ENCODE measurements around the gene TRMT11.
"Not testable (repeated sequence)": the region's sequence is repeated elsewhere in the genome, so short reads cannot be mapped to it uniquely, and the experiment has no call there.

TRMT11 gene

GRCh38 chr6:125986301-125987025 is at the start of gene TRMT11:
TRMT11 (plus strand) TSS chr6:125986540; CDS start chr6:125986551, 11 bp downstream.
- DNase-seq, result peak; percentile 88

DNA sequence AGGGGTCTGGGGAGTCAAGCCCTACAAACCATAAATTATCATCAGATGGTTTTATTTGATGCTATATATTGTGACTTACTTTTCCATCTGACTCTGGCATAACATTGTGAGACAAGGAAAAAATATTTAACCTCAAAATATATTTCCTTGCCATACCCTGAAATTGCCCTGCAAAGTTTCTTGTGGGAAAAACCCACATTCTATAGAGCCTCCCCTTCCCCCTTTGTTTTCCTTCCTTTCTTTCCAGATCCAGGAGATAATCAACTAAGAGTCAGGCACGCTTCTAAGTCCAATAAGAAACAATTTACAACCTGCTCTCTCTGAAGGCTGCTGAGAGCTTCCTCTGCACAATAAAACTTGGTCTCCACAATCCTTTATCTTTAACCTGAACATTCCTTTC is 47.3 kb upstream of the TRMT11 start:
- no peak for DNase-seq

GRCh38 chr6:125939791-125940190 is 46.5 kb upstream of the TRMT11 start:
- DNase-seq, result no peak

DNA sequence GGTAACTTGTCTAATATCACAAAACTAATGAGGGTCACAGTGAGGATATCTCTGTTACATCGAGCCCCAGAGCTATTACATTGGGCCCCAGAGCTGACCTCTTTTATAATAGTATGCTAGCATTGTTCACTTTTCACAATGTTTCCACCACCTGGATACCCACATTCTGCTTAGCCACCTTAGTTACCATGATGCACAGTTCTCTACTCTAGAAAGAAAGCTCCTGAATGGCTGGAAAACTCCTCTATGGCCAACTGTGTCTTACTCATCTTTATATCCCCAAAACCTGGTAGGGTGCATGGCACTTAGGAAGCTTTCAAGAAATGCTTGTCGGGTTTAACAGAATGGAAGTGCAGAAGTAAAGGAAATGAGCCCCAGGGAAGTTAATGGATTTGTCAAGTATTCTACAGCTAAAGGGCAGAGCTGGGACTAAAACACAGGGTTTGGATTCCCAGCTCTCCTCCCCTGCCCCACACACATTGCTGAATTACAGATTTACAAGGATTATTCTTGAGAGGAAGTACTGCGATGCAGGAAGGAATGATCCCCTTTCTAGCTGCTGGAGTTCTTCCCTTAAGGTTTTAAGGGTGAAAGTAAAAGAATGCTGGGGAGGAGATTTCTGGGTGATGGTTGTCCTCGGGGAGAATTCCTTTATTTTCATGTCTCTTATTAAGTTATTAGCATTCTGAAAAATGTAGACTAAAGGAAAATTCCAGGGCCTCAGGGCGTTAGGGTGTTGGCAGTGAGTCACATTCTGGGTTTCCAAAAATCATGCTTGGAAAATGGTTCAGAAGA is 45.9 kb upstream of the TRMT11 start:
- DNase-seq, result no peak

DNA sequence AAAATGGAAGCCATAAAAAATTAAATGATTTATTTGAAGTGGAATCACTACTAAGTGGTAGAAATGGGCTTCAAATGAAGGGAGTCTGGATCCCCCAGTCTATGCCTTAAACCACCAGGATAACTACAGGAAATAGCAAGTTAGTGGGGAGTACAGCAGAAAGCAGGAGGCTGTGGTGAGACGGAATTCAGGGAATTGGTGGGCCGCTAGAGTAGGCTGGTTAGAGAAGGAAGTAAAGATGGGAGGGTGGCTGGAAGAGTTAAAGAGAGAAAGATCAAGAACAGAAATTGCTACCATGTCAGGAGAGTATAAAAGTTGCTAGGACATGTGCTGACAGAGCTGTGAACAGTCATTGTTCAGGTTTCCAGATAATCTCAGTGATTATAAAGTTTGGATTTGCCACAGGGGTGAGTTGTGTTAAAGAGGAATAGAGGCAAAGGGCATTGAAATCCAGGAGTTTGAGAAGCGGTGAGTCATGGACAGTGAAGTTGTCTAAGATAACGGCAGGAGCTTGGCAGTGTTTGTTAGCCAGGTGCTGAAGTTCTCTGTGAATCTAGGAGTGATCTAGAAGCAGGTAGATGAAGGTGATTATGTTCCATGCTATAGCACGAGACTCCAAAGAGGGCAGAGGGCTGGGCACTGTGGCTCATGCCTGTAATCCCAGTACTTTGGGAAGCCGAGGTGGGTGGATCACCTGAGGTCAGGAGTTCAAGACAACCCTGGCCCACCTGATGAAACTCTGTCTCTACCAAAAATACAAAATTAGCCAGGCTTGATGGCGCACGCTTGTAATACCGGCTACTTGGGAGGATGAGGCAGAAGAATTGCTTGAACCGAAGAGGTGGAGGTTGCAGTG is 43.4 kb upstream of the TRMT11 start:
- DNase-seq, result no peak

- no peak for DNase-seq
Observed at GRCh38 chr6:125943528-125944433, 42.6 kb upstream of the TRMT11 start.

DNA sequence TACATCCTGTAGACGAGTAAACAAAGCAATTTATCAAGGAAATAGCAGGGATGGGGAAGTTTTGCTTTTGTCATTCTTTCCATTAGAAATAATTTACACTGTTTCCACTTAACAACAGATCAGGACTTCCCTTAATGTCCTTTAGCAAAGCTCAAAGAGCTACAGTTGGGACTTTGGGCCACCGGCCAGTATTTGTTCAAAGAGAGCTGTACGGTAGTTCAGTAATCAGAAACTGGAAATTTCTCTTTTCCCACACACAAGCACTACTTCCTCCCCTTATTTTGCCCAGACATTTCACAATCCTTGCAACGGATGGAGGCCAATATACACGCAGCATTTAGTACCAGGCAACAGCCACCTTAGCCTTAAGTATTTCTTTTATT is 41.9 kb upstream of the TRMT11 start:
- no peak for DNase-seq

- no peak for DNase-seq
Observed at GRCh38 chr6:125944896-125945295, 41.4 kb upstream of the TRMT11 start.

- DNase-seq, result no peak
Observed at GRCh38 chr6:125945378-125946141, 40.8 kb upstream of the TRMT11 start.

DNA sequence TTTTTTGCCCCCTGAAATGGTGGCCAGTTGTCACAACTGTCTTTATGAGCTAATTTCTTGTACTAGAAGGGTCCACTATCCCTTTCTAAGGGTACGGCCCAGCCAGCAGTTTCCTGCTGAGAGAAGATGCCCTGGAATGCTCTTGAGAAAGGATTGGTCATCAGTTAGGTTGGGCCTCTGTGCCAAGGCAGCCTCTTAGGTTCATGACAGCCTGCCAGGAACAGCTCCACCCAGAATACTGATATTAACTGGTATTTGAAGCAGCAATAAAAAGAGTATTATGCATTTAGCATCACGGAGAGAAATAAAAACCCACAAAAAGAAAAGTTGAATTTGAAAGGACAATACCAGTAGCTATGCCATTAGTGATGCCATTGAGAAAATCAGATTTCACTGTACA is 38.7 kb upstream of the TRMT11 start:
- DNase-seq, result no peak

DNA sequence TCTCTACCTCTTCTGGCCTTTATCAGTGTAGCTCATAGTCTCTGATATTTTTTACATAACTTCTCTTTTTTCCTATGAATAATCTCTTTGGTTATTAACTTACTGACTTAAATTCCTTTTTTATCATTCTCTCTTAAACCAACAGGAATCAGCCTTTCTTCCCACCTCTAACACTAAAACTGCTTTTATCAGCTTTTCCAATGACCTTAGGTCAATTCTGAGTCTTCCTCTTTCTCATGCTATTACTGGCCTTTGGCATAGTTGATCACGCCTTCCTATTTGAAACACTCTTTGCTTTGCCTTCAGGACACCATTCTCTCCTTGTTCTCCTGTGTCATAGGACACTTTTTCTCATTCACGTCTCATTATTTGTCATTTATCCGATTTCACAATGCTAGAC is 37.9 kb upstream of the TRMT11 start:
- no peak for DNase-seq

- no peak for DNase-seq
Observed at GRCh38 chr6:125949069-125949468, 37.3 kb upstream of the TRMT11 start.

DNA sequence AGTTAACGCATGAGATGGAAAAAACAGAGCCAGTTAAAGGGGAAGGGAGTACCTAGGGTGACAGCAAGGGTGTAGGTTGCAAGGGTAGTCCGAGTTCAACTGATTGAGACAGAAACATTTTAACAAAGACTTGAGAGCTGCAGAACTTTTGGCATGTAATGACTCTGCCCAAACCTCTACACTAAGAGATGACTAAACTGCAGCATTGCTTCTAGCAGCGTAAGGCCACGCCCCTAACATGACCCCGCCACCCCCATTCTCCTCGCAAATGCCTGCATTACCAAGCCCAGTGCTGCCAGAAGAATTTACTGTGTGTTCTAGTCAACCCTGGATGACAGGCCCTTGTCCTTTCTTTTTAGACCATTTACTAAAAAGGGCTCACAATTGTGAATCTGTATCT is 36.0 kb upstream of the TRMT11 start:
- no peak for DNase-seq

DNA sequence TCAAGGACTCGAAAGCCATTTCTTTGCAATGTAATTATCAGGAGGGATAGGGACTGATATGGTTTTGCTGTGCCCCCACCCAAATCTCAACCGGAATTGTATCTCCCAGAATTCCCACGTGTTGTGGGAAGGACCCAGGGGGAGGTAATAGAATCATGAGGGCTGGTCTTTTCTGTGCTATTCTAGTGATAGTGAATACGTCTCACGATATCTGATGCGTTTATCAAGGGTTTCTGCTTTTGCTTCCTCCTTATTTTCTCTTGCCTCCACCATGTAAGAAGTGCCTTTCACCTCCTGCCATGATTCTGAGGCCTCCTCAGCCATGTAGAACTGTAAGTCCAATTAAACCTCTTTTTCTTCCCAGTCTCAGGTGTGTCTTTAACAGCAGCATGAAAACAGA is 35.6 kb upstream of the TRMT11 start:
- not testable (repeated sequence) for DNase-seq

- no peak for DNase-seq
Observed at GRCh38 chr6:125951323-125951722, 35.0 kb upstream of the TRMT11 start.

GRCh38 chr6:125952764-125953501 is 33.4 kb upstream of the TRMT11 start:
- DNase-seq, result peak; percentile 23

DNA sequence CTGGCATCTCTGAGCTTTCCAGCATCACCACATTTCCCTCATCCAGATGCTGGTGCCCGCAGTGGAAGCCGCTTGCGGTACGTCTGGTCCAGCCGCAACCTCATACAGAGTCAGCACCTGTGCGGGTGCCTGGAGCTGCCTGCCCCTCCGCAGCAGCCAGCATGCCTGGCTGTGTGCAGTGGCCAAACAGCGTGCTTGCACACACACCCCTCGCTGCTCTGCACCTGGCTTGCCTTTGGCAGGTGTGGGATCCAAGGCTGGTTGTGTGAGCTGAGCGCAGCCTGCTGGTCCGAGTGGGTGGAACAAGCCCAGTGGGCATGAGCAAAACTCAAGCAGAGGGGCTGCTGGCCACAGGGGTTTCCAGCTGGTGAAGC is 32.9 kb upstream of the TRMT11 start:
- no peak for DNase-seq

DNA sequence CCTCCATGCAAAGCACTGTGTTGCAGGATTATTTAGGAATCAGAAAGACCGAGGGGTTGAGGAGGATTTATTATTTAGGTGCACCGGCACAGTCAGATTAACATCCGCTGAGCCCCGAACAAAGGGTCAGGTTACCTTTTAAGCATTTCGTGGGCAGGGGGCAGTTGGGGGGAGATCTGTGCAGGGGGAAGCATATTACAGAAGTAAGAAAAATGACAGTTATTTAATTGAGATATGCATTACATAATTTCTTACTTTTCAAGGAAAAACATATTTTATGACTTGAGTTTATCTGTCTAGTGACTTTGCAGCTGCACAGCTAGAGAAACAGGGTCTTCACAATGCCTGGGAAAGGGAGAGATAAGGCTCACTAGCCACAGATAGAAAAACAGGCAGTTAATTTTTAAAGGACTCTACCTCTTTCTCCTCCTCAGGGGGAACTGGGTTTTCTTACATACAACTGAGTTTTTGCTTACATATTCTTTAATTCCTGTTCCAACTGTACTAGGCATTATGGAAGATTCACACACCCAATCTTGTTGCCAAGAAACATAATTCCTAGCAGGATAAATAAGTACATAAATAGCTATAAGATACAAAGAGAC is 31.5 kb upstream of the TRMT11 start:
- no peak for DNase-seq

- no peak for DNase-seq
Observed at GRCh38 chr6:125955973-125956372, 30.4 kb upstream of the TRMT11 start.

Data from stimulated activated CD4-positive, alpha-beta T cell treated with anti-CD3 and anti-CD28 coated beads, Interleukin-4, amount 100 ng/mL, for 24 hours (primary cell).